Esophagus muscularis mucosa (tissue), 4 donors: ENCODE results near the gene BCL11A. TPM values are rescaled to one million over a fixed set of nuclear protein-coding genes. Genes with fewer than 3 reads are reported as not detected.

ENCODE experiments used
- DNase-seq: peaks from one replicate; pipeline ENCODE4 v3.0.0-alpha.2; 2017; ENCODE audit errors: extremely low spot score
- H3K27ac ChIP-seq, 4 donors: fragments of 200-600 bp; sonication (generic); replicated peaks in 1 of 4; 1 replicate in 3 of 4; 2 replicates in 1 of 4; pipeline ENCODE4 v1.5.1; 2016 to 2019; ENCODE audit warnings: mild to moderate bottlenecking in 1 of 4
- H3K27me3 ChIP-seq, 4 donors: fragments of 200-600 bp; sonication (generic); one replicate each; pipeline versions ENCODE4 v1.5.1 to v1.6.0; 2016 to 2019
- H3K36me3 ChIP-seq, 4 donors: fragments of 200-600 bp; sonication (generic); one replicate each; pipeline ENCODE4 v1.5.1; 2016 to 2019
- H3K4me1 ChIP-seq, 4 donors: fragments of 200-600 bp; sonication (generic); one replicate each; pipeline ENCODE4 v1.5.1; 2016 to 2019
- H3K4me3 ChIP-seq, 4 donors: fragments of 200-600 bp; sonication (generic); 1 replicate in 2 of 4; 2 replicates in 2 of 4; pipeline ENCODE4 v1.5.1; 2016 to 2019; ENCODE audit warnings: mild to moderate bottlenecking in 4 of 4, moderate library complexity in 1 of 4
- H3K9me3 ChIP-seq, 4 donors: fragments of 200-600 bp; sonication (generic); 1 replicate in 3 of 4; 2 replicates in 1 of 4; pipeline ENCODE4 v1.5.1; 2016 to 2019
- EP300 ChIP-seq: sonication (generic); formaldehyde crosslinking; IDR thresholded peaks from one replicate; pipeline ENCODE4 v1.6.1; 2017; ENCODE audit warnings: antibody characterized with exemption
- POLR2A ChIP-seq: fragments of 450-650 bp; IDR thresholded peaks from one replicate; pipeline ENCODE4 v1.6.1; 2017; ENCODE audit warnings: antibody characterized with exemption, moderate library complexity, mild to moderate bottlenecking, low read depth
- POLR2AphosphoS5 ChIP-seq, 2 donors: sonication (generic); formaldehyde crosslinking; IDR thresholded peaks; one replicate each; pipeline ENCODE4 v1.6.1; 2017; ENCODE audit warnings: antibody characterized with exemption in 2 of 2
- WGBS: methylation state at CpG from one replicate; pipeline ENCODE4 v1.1.5; 2018; 5-methylcytosine and 5-hydroxymethylcytosine counted together
- intact Hi-C: fragments of 100-400 bp; cut with DNase I; formaldehyde crosslinking; loops from one replicate; pipeline ENCODE4 v1.15.1; 2023
- total RNA-seq, 4 donors: library from RNA; depleted of rRNA; stranded (reverse); fragments of >200 nt; gene quantifications; one replicate each; pipeline versions ENCODE4 v1.1.0 to v1.2.1, GENCODE V29; 2016
- TF ChIP-seq, protein P1 (sequence below), 3 experiments: fragments of 200-600 bp in 2 of 3; fragments of 450-650 bp in 1 of 3; sonication (generic) in 2 of 3; IDR thresholded peaks; one replicate each; pipeline ENCODE4 v1.5.1; 2017 to 2019; ENCODE audit warnings: antibody characterized with exemption in 3 of 3, mild to moderate bottlenecking in 2 of 3, moderate library complexity in 1 of 3

The BCL11A gene
- total RNA-seq, 4 donors from 2014 or later, result 3.5 to 11.3 (median 4.7) TPM

DNA sequence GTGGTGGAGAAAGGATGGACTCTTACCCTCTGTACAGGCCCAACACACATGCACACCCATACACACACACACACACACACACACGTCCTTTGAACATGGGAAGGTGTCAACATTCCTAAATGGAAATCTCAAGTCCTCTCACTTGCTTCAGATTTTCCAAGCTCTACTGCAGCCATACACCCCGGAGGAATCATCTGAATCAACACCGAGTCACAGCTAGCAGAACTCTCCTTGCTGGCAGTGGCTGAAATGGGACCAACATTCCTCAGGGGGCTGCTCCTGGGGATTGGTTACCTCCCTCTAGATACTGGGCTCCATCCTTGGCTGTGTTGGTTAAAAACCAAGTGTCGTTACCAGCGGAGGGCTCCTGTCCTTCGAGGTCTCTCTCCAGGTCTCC is 112.7 kb downstream of the BCL11A start:
- Histone ChIP-seq H3K4me1 (no peaks in the 10 kb centered on the region), H3K27me3 (no peaks in the 10 kb centered on the region), H3K27ac (no peak overlapping the region), H3K4me3 (no peak overlapping the region), H3K36me3 (no peaks in the 10 kb centered on the region), H3K9me3 (no peaks in the 10 kb centered on the region)
- 88% methylated on average over 6 of the region's 6 CpGs for WGBS
- TF ChIP-seq POLR2A (no peak), EP300 (no peak), POLR2AphosphoS5 (IDR thresholded peaks at IDR 0.05) (no peak)
- TF ChIP-seq, protein P1, sequence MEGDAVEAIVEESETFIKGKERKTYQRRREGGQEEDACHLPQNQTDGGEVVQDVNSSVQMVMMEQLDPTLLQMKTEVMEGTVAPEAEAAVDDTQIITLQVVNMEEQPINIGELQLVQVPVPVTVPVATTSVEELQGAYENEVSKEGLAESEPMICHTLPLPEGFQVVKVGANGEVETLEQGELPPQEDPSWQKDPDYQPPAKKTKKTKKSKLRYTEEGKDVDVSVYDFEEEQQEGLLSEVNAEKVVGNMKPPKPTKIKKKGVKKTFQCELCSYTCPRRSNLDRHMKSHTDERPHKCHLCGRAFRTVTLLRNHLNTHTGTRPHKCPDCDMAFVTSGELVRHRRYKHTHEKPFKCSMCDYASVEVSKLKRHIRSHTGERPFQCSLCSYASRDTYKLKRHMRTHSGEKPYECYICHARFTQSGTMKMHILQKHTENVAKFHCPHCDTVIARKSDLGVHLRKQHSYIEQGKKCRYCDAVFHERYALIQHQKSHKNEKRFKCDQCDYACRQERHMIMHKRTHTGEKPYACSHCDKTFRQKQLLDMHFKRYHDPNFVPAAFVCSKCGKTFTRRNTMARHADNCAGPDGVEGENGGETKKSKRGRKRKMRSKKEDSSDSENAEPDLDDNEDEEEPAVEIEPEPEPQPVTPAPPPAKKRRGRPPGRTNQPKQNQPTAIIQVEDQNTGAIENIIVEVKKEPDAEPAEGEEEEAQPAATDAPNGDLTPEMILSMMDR (IDR thresholded peaks at IDR 0.05), result no peak
- intact Hi-C loops, result no loop called here
- DNase-seq, result no peak

GRCh38 chr2:60440079-60440766 is 113.2 kb downstream of the BCL11A start:
- Histone ChIP-seq H3K36me3 (no peaks in the 10 kb centered on the region), H3K9me3 (no peaks in the 10 kb centered on the region), H3K4me1 (no peaks in the 10 kb centered on the region), H3K4me3 (no peak overlapping the region), H3K27ac (no peak overlapping the region), H3K27me3 (no peaks in the 10 kb centered on the region)
- DNase-seq, result peak; percentile 45
- WGBS, result 95% methylated on average over 3 of the region's 3 CpGs
- intact Hi-C loops, result no loop called here
- TF ChIP-seq POLR2AphosphoS5 (IDR thresholded peaks at IDR 0.05), result no peak
- TF ChIP-seq, protein P1 (IDR thresholded peaks at IDR 0.05), result no peak
- no peak for TF ChIP-seq POLR2A
- no peak for TF ChIP-seq EP300

- Histone ChIP-seq H3K27ac (no peak overlapping the region), H3K9me3 (no peaks in the 10 kb centered on the region), H3K4me1 (no peaks in the 10 kb centered on the region), H3K36me3 (no peaks in the 10 kb centered on the region), H3K27me3 (no peaks in the 10 kb centered on the region), H3K4me3 (no peak overlapping the region)
- TF ChIP-seq POLR2A (no peak), POLR2AphosphoS5 (IDR thresholded peaks at IDR 0.05) (no peak)
- TF ChIP-seq, protein P1 (IDR thresholded peaks at IDR 0.05), result peak in 2 of 3 experiments; percentile 19 to 30
- intact Hi-C loops, result no loop called here
- WGBS, result 70% methylated on average over 18 of the region's 20 CpGs
- DNase-seq, result peak; percentile 89
These were observed 114.1 kb downstream of the BCL11A start for GRCh38 chr2:60439219-60439974.

GRCh38 chr2:60438653-60439052 is 114.8 kb downstream of the BCL11A start:
- Histone ChIP-seq H3K9me3 (no peaks in the 10 kb centered on the region), H3K36me3 (no peaks in the 10 kb centered on the region), H3K4me3 (no peak overlapping the region), H3K27me3 (no peaks in the 10 kb centered on the region), H3K4me1 (no peaks in the 10 kb centered on the region), H3K27ac (no peak overlapping the region)
- 87% methylated on average over 6 of the region's 6 CpGs for WGBS
- intact Hi-C loops, result no loop called here
- no peak for DNase-seq
- TF ChIP-seq, protein P1 (IDR thresholded peaks at IDR 0.05), result no peak
- TF ChIP-seq EP300, result no peak
- TF ChIP-seq POLR2A, result no peak
- no peak for TF ChIP-seq POLR2AphosphoS5 (IDR thresholded peaks at IDR 0.05)
